KMS-11 (cell line): ENCODE data around the gene PRICKLE4.

Experiments used
- H2AFZ ChIP-seq: fragments of 200-600 bp; sonication (generic); 2 replicates; pipeline ENCODE4 v1.6.1; 2016; ENCODE audit warnings: antibody characterized with exemption, mixed run types, low read depth
- H3K27ac ChIP-seq: fragments of 200-600 bp; sonication (generic); 2 replicates; pipeline ENCODE4 v1.6.1; 2016; ENCODE audit warnings: mild to moderate bottlenecking, mixed run types
- H3K27me3 ChIP-seq: fragments of 200-600 bp; sonication (generic); 2 replicates; pipeline ENCODE4 v1.6.1; 2017; ENCODE audit warnings: mild to moderate bottlenecking, low read depth, mixed run types, moderate library complexity; ENCODE audit not compliant: insufficient read depth
- H3K36me3 ChIP-seq: fragments of 200-600 bp; sonication (generic); 2 replicates; pipeline ENCODE4 v1.6.1; 2017; ENCODE audit warnings: mild to moderate bottlenecking, mixed run types; ENCODE audit not compliant: insufficient read depth
- H3K4me1 ChIP-seq: fragments of 200-600 bp; sonication (generic); 2 replicates; pipeline ENCODE4 v1.6.1; 2016; ENCODE audit warnings: mild to moderate bottlenecking, low read depth, mixed run types; ENCODE audit not compliant: poor library complexity, severe bottlenecking
- H3K4me2 ChIP-seq: fragments of 200-600 bp; sonication (generic); 2 replicates; pipeline ENCODE4 v1.7.0; 2016; ENCODE audit warnings: mild to moderate bottlenecking, mixed run types
- H3K4me3 ChIP-seq: fragments of 200-600 bp; sonication (generic); IDR thresholded peaks from 2 replicates; pipeline ENCODE4 v1.6.1; 2017; ENCODE audit warnings: low read depth, low read length, mixed read lengths; ENCODE audit not compliant: insufficient read depth
- H3K79me2 ChIP-seq: fragments of 200-600 bp; sonication (generic); 2 replicates; pipeline ENCODE4 v1.6.1; 2016; ENCODE audit warnings: low read depth, mixed run types; ENCODE audit not compliant: insufficient read depth
- H3K9ac ChIP-seq: fragments of 200-600 bp; sonication (generic); 2 replicates; pipeline ENCODE4 v1.6.1; 2016; ENCODE audit warnings: mild to moderate bottlenecking, mixed run types
- H4K20me1 ChIP-seq: fragments of 200-600 bp; sonication (generic); 2 replicates; pipeline ENCODE4 v1.6.1; 2016; ENCODE audit warnings: mild to moderate bottlenecking, mixed run types; ENCODE audit not compliant: insufficient read depth
- TF ChIP-seq, protein P1 (sequence below): fragments of 200-600 bp; sonication (generic); conservative IDR thresholded peaks from 2 replicates; pipeline ENCODE4 v1.6.1; 2017; ENCODE audit warnings: low read depth, mild to moderate bottlenecking, antibody characterized with exemption, low read length, moderate library complexity, mixed read lengths

PRICKLE4 gene

GRCh38 chr6:41822021-41822420, 41.4 kb downstream of the PRICKLE4 start:
- Histone ChIP-seq H3K27me3 (no peaks in the 10 kb centered on the region), H3K4me2 (no peak overlapping the region), H4K20me1 (no peaks in the 10 kb centered on the region), H3K9ac (no peak overlapping the region), H3K4me1 (no peaks in the 10 kb centered on the region), H2AFZ (no peak overlapping the region), H3K27ac (no peak overlapping the region), H3K36me3 (no peaks in the 10 kb centered on the region), H3K4me3 (no peak overlapping the region), H3K79me2 (no peaks in the 10 kb centered on the region)
- TF ChIP-seq, protein P1, sequence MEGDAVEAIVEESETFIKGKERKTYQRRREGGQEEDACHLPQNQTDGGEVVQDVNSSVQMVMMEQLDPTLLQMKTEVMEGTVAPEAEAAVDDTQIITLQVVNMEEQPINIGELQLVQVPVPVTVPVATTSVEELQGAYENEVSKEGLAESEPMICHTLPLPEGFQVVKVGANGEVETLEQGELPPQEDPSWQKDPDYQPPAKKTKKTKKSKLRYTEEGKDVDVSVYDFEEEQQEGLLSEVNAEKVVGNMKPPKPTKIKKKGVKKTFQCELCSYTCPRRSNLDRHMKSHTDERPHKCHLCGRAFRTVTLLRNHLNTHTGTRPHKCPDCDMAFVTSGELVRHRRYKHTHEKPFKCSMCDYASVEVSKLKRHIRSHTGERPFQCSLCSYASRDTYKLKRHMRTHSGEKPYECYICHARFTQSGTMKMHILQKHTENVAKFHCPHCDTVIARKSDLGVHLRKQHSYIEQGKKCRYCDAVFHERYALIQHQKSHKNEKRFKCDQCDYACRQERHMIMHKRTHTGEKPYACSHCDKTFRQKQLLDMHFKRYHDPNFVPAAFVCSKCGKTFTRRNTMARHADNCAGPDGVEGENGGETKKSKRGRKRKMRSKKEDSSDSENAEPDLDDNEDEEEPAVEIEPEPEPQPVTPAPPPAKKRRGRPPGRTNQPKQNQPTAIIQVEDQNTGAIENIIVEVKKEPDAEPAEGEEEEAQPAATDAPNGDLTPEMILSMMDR = no peak

GRCh38 chr6:41823178-41823577, 42.6 kb downstream of the PRICKLE4 start:
- Histone ChIP-seq H3K4me2 (no peak overlapping the region), H2AFZ (no peak overlapping the region), H3K27me3 (no peaks in the 10 kb centered on the region), H3K4me3 (no peak overlapping the region), H3K36me3 (no peaks in the 10 kb centered on the region), H4K20me1 (no peaks in the 10 kb centered on the region), H3K4me1 (no peaks in the 10 kb centered on the region), H3K27ac (no peak overlapping the region), H3K79me2 (no peaks in the 10 kb centered on the region), H3K9ac (no peak overlapping the region)
- TF ChIP-seq, protein P1 = no peak

- Histone ChIP-seq H3K9ac (no peak overlapping the region), H3K4me1 (no peaks in the 10 kb centered on the region), H3K27ac (no peak overlapping the region), H3K4me2 (no peak overlapping the region), H3K36me3 (no peaks in the 10 kb centered on the region), H3K79me2 (no peaks in the 10 kb centered on the region), H4K20me1 (no peaks in the 10 kb centered on the region), H3K27me3 (no peaks in the 10 kb centered on the region), H3K4me3 (no peak overlapping the region), H2AFZ (no peak overlapping the region)
- TF ChIP-seq, protein P1 = no peak
Measured at GRCh38 chr6:41824571-41825569, 44.3 kb downstream of the PRICKLE4 start.

DNA sequence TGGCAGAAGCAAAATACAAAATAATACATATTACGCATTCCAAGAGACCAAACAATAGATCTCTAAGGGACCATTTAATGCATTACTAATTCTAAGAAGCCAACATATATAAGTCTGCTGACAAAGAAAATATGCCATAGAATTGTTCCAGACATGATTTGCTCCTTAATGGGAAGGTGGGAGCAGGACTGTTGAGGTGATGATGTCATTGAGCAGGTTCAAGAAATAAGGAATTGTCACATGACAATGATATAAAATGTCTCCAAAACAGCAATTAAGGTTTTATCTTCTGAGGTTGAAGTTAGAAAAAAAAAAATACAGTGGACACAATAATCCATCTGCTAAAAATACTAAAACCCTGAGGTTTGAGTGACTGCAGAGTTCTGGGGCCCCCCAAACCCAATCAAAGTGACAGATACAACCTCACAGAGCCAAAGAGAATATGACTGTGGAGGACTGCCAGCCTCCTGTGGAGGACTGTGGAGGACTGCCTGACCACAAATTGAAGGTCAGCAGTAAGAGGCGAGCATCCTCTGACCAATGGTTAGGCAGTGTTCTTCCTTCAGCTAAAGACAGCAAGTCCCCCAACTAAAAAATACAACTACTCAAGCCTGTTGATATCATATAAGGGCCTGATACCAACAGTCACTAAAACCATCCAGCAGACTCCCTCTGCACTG, 45.9 kb downstream of the PRICKLE4 start:
- no peak overlapping the region for H2AFZ ChIP-seq
- no peak overlapping the region for H3K27ac ChIP-seq
- TF ChIP-seq, protein P1 = no peak
- no peak overlapping the region for H3K4me2 ChIP-seq
- no peaks in the 10 kb centered on the region for H3K36me3 ChIP-seq
- no peaks in the 10 kb centered on the region for H3K27me3 ChIP-seq
- no peaks in the 10 kb centered on the region for H3K79me2 ChIP-seq
- H3K4me1 ChIP-seq = no peaks in the 10 kb centered on the region
- no peak overlapping the region for H3K9ac ChIP-seq
- H3K4me3 ChIP-seq = no peak overlapping the region
- H4K20me1 ChIP-seq = no peaks in the 10 kb centered on the region
